Measurements from ENCODE around the gene LCN9.
"Not testable (repeated sequence)": the region's sequence is repeated elsewhere in the genome, so short reads cannot be mapped to it uniquely, and the experiment has no call there.

LCN9 gene

GRCh38 chr9:135662758-135663450, at the start of gene LCN9:
Gene LCN9 (plus strand): TSS chr9:135663309. CDS start chr9:135663322, 13 bp downstream.
- no peak for DNase-seq

- DNase-seq = no peak
These were observed 48.9 kb upstream of the LCN9 start for GRCh38 chr9:135613946-135614805.

GRCh38 chr9:135614821-135615665, 48.1 kb upstream of the LCN9 start:
- DNase-seq = no peak

- DNase-seq = no peak
These were observed 47.2 kb upstream of the LCN9 start for GRCh38 chr9:135615666-135616618.

GRCh38 chr9:135616619-135617537, 46.2 kb upstream of the LCN9 start:
- DNase-seq = no peak

- no peak for DNase-seq
These were observed 45.6 kb upstream of the LCN9 start for GRCh38 chr9:135617538-135617900.

GRCh38 chr9:135617991-135618411, 45.1 kb upstream of the LCN9 start:
- no peak for DNase-seq

GRCh38 chr9:135618866-135619598, 44.1 kb upstream of the LCN9 start:
- no peak for DNase-seq

- DNase-seq = no peak
These were observed 43.6 kb upstream of the LCN9 start for GRCh38 chr9:135619599-135619886.

GRCh38 chr9:135620558-135620957, 42.6 kb upstream of the LCN9 start:
- no peak for DNase-seq

GRCh38 chr9:135622415-135623020, 40.6 kb upstream of the LCN9 start:
- no peak for DNase-seq

- no peak for DNase-seq
These were observed 38.8 kb upstream of the LCN9 start for GRCh38 chr9:135624282-135624681.

GRCh38 chr9:135632841-135633240, 30.3 kb upstream of the LCN9 start:
- no peak for DNase-seq

GRCh38 chr9:135636930-135637530, 26.1 kb upstream of the LCN9 start:
- not testable (repeated sequence) for DNase-seq

GRCh38 chr9:135639196-135639595, 23.9 kb upstream of the LCN9 start, which contains the start of gene GLT6D1:
Gene GLT6D1 (minus strand): TSS chr9:135639540. CDS start chr9:135639187, 353 bp downstream.
- no peak for DNase-seq

GRCh38 chr9:135641047-135641446, 22.1 kb upstream of the LCN9 start:
- DNase-seq = no peak

- no peak for DNase-seq
These were observed 21.4 kb upstream of the LCN9 start for GRCh38 chr9:135641745-135642144.

- DNase-seq = no peak
These were observed 18.4 kb upstream of the LCN9 start for GRCh38 chr9:135644631-135645218.

- no peak for DNase-seq
These were observed 15.2 kb upstream of the LCN9 start for GRCh38 chr9:135647884-135648283.
